Smooth muscle cell of the brain vasculature (primary cell): ENCODE measurements around the gene ZIC5.
A peak's percentile ranks its signal among the peaks of the same experiment; 100 is the strongest.

Source experiments
- DNase-seq: peaks from one replicate; pipeline ENCODE4 v3.0.0-alpha.2; 2012; ENCODE audit warnings: low read depth, low spot score

ZIC5 gene

DNA sequence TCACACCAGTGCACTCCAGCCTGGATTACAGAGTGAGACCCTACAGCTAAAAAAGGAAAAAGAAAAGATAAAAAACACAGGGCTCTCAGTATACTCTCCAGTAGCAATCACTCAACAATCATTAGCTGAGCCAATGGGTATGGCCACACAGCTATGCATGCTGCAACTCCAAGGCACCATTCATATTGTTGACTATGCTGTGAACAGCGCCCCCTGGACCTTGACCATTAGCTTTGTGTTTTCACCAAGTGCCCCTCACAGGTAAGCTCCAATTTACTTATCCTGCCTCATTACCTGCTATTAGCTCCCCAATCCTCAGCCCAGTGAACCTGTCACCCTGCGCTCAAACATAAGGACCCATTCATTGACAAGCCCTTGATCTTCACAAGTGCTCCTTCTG, 35.8 kb downstream of the ZIC5 start:
- DNase-seq, result no peak

DNA sequence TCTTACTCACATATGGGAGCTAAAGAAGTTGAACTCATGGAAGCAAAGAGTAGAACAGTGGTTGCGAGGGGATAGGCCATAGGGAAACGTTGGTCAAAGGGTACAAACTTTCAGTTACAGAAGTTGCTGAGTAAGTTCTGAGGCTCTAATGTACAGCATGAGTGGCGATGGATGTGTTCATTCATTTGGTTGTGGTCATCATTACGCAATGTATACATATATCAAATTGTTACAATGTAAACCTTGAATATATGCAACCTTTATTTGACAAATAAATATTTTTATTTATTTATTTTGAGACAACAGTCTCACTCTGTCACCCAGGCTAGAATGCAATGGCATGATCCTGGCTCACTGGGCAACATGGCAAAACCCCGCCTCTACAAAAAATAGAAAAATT, 38.7 kb downstream of the ZIC5 start:
- DNase-seq, result no peak

DNA sequence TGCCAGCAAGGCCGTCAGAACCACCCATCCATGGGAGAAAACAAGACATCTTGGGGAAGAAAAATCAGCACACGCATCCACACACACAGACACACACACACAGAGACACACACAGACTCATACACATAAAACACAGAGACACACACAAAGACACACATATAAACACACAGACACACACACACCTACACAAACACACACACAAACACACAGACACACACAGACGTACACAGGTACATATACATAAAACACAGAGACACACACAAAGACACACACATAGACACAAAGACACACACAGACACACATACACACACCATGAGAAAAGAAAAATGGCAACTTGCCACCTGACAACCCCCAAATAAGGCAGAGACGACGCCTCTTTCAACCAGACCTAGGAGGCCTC, 40.6 kb downstream of the ZIC5 start:
- DNase-seq, result no peak

DNA sequence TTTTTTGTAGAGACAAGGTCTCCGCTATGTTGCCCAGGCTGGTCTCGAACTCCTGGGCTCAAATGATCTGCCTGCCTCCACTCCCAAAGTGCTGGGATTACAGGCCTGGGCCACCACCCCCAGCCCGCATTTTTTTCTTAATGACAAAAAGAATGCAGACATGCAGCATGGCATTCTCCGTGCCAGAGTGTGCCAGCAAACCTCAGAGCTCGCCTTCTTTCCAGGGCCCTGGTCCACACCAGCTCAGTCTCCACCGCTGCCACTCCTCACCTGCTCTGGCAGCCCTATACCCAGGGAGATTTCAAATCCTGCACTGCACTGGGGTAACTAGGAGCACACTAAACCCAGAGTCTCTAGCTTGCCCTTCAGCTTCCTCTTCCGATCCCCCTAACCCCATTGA, 41.7 kb downstream of the ZIC5 start:
- DNase-seq, result no peak

DNA sequence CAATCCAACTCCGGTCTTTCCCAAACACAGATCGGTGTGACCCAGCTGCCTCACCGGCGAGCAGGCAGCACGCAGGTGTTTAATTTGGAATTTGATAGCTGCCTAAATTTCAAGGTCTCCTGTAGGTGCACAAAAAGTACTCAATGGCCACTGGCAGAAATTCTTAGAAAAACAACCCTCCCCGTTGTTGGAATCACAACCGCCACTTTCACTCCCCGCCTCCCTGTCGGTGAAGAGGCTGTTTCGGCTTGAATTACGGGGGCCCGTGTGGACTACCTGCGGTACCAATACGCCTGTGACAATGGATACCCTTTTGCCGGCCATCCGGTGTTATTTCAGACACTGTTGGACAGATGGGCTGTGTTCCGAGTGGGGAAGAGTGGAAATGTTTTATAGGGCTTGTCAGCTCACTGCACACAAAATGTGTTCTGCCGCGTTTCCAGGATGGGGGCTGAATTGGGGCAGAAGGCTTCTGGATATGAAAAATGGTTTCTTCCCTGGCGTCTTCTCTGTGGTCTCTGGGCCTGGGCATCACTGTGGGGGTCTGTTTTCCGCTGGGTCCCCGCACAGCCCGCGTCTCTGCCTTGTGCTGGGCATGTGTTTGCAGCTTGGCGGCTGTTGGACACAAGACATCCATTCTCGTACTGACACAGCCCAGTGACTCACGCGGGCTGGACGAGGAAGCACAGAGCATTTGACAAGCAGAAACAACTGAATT, 45.4 kb downstream of the ZIC5 start:
- no peak for DNase-seq

DNA sequence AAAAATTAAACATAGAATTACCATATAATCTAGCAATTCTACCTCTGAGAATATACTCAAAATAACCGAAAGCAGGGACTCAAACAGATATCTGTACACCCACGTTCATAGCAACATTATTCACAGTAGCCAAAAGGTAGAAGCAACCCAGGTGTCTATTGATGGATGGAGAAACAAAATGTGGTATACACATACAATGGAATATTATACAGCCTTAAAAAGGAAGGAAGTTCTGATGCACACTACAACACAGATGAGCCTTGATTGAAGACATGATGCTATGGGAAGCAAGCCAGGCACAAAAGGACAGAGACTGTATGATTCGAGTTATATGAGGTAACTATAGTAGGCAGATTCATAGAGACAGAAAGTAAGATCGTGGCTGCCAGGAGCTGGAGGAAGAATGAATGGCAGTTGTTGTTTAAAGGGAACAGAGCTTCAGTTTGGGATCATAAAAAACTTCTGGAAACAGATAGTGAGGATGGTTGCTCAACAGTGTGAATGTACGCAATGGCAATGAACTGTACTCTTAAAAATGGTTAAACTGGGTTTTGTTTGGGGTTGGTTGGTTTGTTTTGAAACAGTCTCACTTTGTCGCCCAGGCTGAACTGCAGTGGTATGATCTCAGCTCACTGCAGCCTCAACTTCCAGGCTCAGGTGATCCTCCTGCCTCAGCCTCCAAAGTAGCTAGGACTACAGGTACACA, 47.5 kb downstream of the ZIC5 start:
- no peak for DNase-seq

DNA sequence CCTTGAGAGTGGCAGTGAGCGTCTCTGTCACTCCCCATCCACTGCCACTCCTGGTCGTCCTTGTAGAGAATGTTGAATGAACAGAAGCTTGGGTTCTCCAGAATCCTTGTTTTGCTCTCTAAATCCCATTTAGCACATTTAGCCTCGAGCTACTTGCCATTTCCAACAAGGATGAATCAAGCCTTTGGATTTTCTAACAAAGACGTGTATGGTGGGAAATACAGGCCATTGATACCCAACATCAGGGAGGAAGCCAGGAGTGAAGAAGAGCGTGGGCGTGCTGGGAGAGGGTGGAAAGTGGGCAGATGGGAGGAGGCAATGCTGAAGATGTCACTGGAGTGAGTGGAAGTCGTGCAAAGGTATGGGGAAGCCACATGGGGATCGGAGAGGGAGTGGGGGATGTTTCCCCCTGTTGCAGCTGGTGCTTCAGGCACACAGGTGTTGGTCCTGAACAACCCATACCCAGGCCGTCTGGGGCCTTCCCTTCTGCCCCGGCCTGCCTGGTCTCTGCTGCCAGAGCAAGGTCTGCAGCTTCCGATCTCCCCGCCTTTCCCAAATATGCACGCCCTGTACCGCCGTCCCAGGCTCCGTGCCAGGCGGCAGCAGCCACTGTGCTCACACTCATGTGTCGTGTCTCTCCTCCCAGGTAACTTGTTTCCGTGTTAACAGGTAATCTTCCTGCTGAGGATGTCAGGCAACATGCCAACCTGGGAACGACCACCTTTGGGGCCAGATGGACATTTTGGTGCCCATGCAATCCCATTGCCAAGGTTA, 48.7 kb downstream of the ZIC5 start:
- DNase-seq, result no peak

DNA sequence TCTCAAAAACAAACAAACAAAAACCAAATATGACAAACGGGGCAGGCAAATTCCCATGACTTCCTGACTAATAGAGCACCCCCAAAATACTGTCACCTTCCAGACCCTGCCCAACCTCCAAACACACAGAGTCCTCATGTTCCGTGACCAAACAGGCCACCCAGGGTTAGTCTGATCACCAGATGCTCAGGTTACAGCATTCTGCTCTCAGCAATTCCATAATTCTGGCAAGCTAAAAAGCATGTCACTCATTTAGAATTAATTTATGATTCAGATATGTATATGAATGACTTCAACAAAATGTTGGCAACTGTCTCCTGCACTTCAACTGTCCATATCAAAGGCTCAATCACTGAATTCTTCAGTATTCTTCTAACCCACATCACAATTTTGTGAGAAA, 52.4 kb downstream of the ZIC5 start:
- no peak for DNase-seq

DNA sequence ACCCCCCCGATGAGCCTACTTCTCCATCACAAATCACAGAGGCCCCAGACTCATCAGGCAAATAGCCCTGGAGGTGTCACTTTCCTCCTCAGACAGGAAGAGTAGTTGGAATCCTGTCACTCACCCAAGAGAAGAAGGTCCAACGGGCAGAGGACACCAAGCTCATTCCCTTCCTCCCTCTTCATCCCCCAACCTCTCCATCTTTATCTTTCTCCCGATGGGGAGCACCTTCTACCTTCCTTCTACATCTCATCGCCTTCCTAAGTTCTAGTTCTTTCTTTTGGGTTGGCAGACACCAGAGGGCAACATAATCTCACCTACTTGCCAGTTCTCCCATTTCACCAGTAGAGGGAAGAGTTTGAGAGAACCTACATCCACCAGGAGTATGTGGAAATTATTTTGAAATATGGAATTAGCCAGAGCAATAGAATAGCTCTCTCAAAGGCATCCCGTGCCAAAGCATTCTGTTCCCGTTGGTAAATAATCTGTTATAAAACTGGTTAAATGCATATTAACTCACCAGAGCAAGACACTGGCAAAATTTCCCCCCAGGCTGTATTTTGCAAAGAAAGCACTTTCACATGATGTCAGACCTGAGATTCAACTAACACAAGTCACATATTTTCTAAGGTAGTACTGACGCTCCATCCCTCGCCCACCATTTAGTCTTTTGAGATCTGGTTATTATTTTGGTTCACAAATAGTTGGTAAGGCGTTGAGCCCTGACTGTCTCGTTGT, 55.0 kb downstream of the ZIC5 start:
- peak; percentile 57 for DNase-seq

DNA sequence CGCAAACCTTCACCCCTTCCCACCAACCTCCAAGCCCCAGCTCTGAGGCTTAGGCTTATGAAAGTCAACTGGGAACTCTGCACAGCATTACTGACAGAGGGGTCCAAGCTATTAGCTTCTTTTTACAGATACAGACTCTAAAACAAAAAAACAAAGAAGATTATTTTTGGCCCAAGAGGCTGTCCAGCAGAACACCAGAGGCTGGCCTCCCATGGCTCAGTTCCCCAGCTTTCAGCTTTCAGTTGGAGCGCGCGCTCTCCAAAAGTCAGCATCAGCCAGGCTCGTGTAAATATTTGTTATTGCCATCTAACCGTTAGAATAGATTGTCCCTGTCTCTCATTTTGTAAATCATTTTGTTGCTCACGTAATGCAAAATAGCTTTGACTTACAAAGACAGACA, 58.4 kb downstream of the ZIC5 start:
- no peak for DNase-seq
